ENCODE data around the gene HAAO. TPM values are rescaled to one million over a fixed set of nuclear protein-coding genes. Genes with fewer than 3 reads are reported as not detected.

The HAAO gene
- total and polyA plus RNA-seq, 7 donors: 0.78 to 4.9 (median 0.93) TPM

DNA sequence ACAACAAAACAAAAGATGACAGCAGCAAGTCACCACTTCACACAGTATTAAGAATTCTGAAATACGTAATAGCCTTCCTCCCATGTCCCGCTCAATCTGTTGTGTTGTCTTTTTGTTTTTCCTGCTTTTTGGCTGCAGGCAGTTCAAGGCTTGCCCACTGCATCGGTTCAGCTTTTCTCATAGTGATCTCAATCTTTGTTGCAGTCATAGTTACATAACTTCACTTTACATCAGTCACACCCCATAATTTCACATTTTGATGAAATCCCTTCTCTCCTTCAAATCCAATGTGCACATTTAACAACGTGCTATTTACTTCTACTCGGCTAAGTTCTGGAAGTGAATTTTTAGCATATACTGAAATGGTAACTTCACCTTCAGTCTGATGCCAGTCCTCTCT lies 33.8 kb upstream of the HAAO start:
- intact Hi-C loops (cut with DNase I): loop anchor here (5.0 to 10.0 kb wide), 4 partner anchors 121 to 749 kb away; no protein-coding TSS in a partner anchor
- Histone ChIP-seq H3K9me3 (no peaks in the 10 kb centered on the region), H3K4me1 (peaks cover 9% of the 10 kb centered on the region), H3K27me3 (ENCODE audit: insufficient read depth in 3 of 3, low read length in 2 of 3) (peaks cover 0 to 2% (median 0%) of the 10 kb centered on the region in 3 donors), H3K27ac (no peak overlapping the region), H3K4me3 (no peak overlapping the region), H3K36me3 (ENCODE audit: insufficient read depth in 1 of 2, low read depth in 1 of 2) (no peaks in the 10 kb centered on the region)
- no peak for ATAC-seq
- TF ChIP-seq, protein P1, sequence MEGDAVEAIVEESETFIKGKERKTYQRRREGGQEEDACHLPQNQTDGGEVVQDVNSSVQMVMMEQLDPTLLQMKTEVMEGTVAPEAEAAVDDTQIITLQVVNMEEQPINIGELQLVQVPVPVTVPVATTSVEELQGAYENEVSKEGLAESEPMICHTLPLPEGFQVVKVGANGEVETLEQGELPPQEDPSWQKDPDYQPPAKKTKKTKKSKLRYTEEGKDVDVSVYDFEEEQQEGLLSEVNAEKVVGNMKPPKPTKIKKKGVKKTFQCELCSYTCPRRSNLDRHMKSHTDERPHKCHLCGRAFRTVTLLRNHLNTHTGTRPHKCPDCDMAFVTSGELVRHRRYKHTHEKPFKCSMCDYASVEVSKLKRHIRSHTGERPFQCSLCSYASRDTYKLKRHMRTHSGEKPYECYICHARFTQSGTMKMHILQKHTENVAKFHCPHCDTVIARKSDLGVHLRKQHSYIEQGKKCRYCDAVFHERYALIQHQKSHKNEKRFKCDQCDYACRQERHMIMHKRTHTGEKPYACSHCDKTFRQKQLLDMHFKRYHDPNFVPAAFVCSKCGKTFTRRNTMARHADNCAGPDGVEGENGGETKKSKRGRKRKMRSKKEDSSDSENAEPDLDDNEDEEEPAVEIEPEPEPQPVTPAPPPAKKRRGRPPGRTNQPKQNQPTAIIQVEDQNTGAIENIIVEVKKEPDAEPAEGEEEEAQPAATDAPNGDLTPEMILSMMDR (IDR thresholded peaks at IDR 0.05): no peak
- no peak for DNase-seq
- 71 to 77% (median 76%) methylated on average over 5 of the region's 5 CpGs for WGBS, 3 donors

DNA sequence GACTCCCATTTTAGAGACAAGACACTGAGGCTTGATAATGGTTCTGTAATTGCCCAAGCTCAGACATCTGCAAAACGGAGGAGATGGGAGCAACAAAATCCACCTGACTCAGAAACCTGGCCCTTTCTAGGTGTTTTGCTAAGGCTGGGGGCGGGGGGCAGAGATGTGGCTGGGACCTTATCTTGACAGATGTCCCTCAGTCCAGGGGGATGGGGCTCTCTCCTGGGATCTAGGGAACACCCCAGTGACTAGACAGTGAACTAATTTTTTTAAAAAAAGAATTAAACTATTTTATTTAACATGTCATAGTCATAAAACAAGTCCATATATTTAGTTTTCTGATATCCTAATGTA lies 32.0 kb upstream of the HAAO start:
- Histone ChIP-seq H3K27me3 (ENCODE audit: insufficient read depth in 3 of 3, low read length in 2 of 3) (peaks cover 0 to 2% (median 0%) of the 10 kb centered on the region in 3 donors), H3K27ac (no peak overlapping the region), H3K4me3 (no peak overlapping the region), H3K36me3 (ENCODE audit: insufficient read depth in 1 of 2, low read depth in 1 of 2) (no peaks in the 10 kb centered on the region), H3K9me3 (no peaks in the 10 kb centered on the region), H3K4me1 (peaks cover 9% of the 10 kb centered on the region)
- TF ChIP-seq, protein P1 (IDR thresholded peaks at IDR 0.05): no peak
- intact Hi-C loops (cut with DNase I): loop anchor here in 1 of 2 donors (10.0 kb wide), 1 partner anchor 750 kb away; no protein-coding TSS in a partner anchor
- 80 to 98% (median 92%) methylated on average over 2 of the region's 2 CpGs for WGBS, 3 donors
- DNase-seq (no peak), ATAC-seq (no peak)

DNA sequence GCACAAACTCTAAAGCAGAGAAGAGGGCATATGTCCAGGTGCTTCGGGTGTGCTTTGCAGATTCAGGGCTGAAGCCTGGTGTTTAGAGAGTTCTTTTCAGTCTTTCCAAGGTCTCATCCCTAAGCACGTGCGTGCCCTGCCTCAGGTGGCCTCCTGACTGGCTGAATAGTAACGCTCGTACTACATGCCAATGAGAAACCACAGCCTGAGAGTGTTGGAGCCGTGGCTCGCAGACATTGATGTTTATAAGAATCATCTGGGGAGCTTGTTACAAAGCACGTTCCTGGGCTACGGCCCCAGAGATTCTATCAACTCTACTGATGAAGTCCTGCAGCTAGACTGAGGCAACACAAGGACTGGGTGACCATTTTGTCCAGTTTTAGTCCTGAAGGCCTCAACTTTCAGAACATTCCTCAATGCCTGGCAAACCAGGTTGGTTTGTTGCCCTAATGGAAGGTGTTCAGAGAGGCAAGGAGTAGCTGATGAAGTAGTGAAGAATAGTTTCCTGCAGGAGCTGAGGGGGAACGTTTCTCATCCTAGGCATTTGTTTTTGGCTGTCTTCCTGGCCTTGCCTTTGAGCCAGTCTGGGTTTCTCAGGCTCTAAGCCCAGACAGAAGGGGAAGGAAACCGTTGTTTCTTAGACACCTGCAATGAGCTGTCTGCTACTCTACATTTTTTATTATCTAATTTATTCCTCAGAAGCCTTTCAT lies 31.5 kb upstream of the HAAO start:
- DNase-seq (no peak), ATAC-seq (no peak)
- WGBS, 3 donors: 69 to 78% (median 70%) methylated on average over 11 of the region's 11 CpGs
- peaks cover 6% of the 10 kb centered on the region for H3K4me1 ChIP-seq
- no peaks in the 10 kb centered on the region for H3K9me3 ChIP-seq
- peaks cover 0 to 2% (median 0%) of the 10 kb centered on the region in 3 donors for H3K27me3 ChIP-seq (ENCODE audit: insufficient read depth in 3 of 3, low read length in 2 of 3)
- no peak overlapping the region for H3K4me3 ChIP-seq
- H3K36me3 ChIP-seq (ENCODE audit: insufficient read depth in 1 of 2, low read depth in 1 of 2): no peaks in the 10 kb centered on the region
- no peak overlapping the region for H3K27ac ChIP-seq
- intact Hi-C loops (cut with DNase I): loop anchor here in 1 of 2 donors (10.0 kb wide), 1 partner anchor 751 kb away; no protein-coding TSS in a partner anchor
- TF ChIP-seq, protein P1 (IDR thresholded peaks at IDR 0.05): no peak

DNA sequence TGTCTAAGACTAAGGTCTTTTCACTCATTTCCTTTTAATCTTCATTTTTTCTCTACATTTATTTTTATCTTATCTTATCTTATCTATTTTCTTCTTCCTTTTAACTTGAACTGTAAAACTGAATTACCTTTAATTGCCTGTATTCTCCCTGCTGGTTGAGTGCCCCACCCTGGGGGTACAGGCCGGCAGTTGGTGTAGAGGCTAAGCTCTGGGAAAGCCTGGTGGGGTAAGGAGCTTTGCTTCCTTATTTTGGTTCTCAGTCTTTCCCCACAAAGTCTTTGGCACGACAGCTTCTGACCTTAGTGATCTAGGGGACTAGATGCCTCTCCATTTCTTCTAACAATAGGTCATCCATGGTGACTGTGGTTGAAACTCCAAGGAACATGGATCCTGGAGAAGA lies 26.8 kb upstream of the HAAO start:
- no peak for ATAC-seq

More for the DNA sequence above, 26.8 kb upstream of the HAAO start:
- no peak overlapping the region for H3K4me3 ChIP-seq
- intact Hi-C loops (cut with DNase I): no loop called here
- DNase-seq: no peak
- H3K4me1 ChIP-seq: no peaks in the 10 kb centered on the region
- no peaks in the 10 kb centered on the region for H3K9me3 ChIP-seq
- peaks cover 0 to 2% (median 0%) of the 10 kb centered on the region in 3 donors for H3K27me3 ChIP-seq (ENCODE audit: insufficient read depth in 3 of 3, low read length in 2 of 3)
- WGBS, 3 donors: 81 to 85% (median 83%) methylated on average over 2 of the region's 2 CpGs
- TF ChIP-seq, protein P1 (IDR thresholded peaks at IDR 0.05): no peak
- H3K36me3 ChIP-seq (ENCODE audit: insufficient read depth in 1 of 2, low read depth in 1 of 2): no peaks in the 10 kb centered on the region
- H3K27ac ChIP-seq: no peak overlapping the region
